Measurements from ENCODE around the gene RABIF.

RABIF gene

DNA sequence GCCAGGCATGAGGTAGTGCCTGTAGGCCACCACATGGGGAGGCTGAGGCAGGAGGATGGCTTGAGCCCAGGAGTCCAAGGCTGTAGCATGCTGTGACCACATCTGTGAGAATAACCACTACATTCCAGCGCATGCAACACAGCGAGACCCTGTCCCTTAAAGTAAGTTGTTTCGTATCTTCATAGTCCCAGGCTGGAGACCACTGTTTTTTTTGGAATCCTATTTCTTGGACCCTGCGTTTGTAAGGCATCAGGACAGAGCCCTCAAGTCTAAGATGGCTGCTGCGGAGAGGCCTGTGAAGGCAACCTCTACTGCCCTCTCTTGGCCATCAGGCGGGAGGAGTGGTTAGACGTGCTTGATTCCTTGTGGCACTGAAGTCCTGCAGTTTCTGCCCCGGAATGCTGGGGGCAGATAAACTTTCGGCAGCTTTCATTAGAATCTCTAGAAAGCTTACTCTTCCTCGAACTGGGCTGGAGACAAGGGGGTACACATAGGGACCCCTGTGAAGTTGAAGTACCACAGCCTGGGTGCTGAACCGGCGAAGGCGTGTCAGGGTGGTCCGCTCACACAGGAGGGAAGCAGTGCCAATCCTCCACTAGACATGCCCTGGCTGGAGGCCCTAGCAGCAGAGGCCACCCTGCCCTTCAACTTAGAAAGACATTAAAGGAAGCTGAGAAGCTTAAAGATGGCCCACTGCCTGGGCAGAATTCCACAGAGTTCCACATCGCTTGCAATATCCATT, 36.6 kb downstream of the RABIF start:
- no peak overlapping the region for H3K4me3 ChIP-seq (ENCODE audit: low read depth, low read length)
- peak; percentile 43 for DNase-seq (ENCODE audit: low read depth, low spot score)
- in situ Hi-C loops (cut with HindIII; ENCODE audit: low sequenced_read_pairs) = no loop called here
- TF ChIP-seq, protein P1, sequence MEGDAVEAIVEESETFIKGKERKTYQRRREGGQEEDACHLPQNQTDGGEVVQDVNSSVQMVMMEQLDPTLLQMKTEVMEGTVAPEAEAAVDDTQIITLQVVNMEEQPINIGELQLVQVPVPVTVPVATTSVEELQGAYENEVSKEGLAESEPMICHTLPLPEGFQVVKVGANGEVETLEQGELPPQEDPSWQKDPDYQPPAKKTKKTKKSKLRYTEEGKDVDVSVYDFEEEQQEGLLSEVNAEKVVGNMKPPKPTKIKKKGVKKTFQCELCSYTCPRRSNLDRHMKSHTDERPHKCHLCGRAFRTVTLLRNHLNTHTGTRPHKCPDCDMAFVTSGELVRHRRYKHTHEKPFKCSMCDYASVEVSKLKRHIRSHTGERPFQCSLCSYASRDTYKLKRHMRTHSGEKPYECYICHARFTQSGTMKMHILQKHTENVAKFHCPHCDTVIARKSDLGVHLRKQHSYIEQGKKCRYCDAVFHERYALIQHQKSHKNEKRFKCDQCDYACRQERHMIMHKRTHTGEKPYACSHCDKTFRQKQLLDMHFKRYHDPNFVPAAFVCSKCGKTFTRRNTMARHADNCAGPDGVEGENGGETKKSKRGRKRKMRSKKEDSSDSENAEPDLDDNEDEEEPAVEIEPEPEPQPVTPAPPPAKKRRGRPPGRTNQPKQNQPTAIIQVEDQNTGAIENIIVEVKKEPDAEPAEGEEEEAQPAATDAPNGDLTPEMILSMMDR (IDR thresholded peaks at IDR 0.05; ENCODE audit: low read depth, low read length) = peak; percentile 61

GRCh38 chr1:202850593-202851362, 38.2 kb downstream of the RABIF start:
- H3K4me3 ChIP-seq (ENCODE audit: low read depth, low read length) = no peak overlapping the region
- TF ChIP-seq, protein P1 (IDR thresholded peaks at IDR 0.05; ENCODE audit: low read depth, low read length) = no peak
- DNase-seq (ENCODE audit: low read depth, low spot score) = no peak
- in situ Hi-C loops (cut with HindIII; ENCODE audit: low sequenced_read_pairs) = no loop called here

GRCh38 chr1:202848191-202848542, 40.8 kb downstream of the RABIF start:
- no peak overlapping the region for H3K4me3 ChIP-seq (ENCODE audit: low read depth, low read length)
- TF ChIP-seq, protein P1 (IDR thresholded peaks at IDR 0.05; ENCODE audit: low read depth, low read length) = no peak
- DNase-seq (ENCODE audit: low read depth, low spot score) = no peak
- in situ Hi-C loops (cut with HindIII; ENCODE audit: low sequenced_read_pairs) = no loop called here

DNA sequence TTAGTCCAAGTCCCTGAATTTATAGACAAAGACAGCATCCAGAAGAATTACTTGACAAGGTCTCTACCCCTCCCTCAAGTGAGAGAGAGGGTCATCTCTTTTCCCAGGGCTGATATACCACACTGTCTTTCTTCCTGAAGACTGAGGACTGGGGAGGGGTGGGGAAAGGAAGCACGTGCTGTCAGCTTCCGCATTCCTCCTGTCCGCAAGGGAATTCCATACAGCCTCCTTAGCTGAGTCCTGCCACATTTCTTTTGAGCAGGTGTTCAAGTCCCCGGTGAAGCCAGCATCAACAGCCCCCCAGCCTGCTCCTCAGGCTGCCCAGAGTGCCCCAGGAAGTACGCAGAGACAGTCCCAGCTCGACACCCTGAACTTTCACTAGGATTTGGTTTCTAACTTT, 44.0 kb downstream of the RABIF start:
- in situ Hi-C loops (cut with HindIII; ENCODE audit: low sequenced_read_pairs) = no loop called here
- DNase-seq (ENCODE audit: low read depth, low spot score) = no peak
- no peak overlapping the region for H3K4me3 ChIP-seq (ENCODE audit: low read depth, low read length)
- TF ChIP-seq, protein P1 (IDR thresholded peaks at IDR 0.05; ENCODE audit: low read depth, low read length) = no peak

DNA sequence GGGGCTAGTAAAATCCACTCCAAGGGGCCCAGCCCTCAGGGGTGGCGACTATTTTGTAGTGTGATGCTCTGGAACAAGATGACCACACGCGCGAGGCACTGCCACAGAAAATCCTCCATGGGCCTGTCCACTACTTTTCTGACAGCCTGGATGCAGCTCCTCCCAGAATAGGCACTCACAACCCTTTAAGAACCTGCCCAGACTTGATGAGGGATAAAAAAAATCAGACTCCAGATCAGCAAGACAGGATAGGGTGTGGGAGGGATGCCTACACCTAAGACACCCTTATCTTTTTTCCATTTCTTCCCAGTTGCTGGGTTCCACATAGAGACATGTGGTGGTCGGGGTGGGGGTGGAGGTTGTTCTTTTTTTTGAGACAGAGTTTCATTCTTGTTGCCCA, 44.7 kb downstream of the RABIF start:
- TF ChIP-seq, protein P1 (IDR thresholded peaks at IDR 0.05; ENCODE audit: low read depth, low read length) = no peak
- in situ Hi-C loops (cut with HindIII; ENCODE audit: low sequenced_read_pairs) = no loop called here
- no peak overlapping the region for H3K4me3 ChIP-seq (ENCODE audit: low read depth, low read length)
- no peak for DNase-seq (ENCODE audit: low read depth, low spot score)

DNA sequence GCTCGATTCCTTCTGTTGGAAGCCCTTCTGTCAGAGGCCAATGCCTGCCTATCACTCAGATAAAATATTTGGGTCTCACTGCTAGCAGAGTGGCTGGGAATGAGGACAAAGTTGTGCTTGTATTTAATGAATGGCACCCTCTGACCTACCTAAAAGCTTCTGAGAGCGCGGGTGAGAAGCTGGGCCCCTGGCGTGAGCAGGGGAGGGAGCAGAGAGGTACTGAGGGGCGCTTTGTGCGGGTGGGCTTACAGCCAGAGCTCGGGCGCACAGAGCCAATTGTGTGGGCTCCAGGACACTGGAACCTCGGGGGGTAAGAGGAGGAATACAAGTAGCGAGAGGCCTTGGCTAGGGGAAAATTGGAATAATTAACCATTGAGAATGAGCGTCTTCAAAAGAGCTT, 45.9 kb downstream of the RABIF start:
- in situ Hi-C loops (cut with HindIII; ENCODE audit: low sequenced_read_pairs) = no loop called here
- no peak for DNase-seq (ENCODE audit: low read depth, low spot score)
- H3K4me3 ChIP-seq (ENCODE audit: low read depth, low read length) = no peak overlapping the region
- TF ChIP-seq, protein P1 (IDR thresholded peaks at IDR 0.05; ENCODE audit: low read depth, low read length) = no peak
